DOHH2 (cell line): ENCODE results near the gene LRMDA.

Experiments
- EZH2phosphoT487 ChIP-seq: fragments of 200-600 bp; sonication (generic); IDR thresholded peaks from 2 replicates; pipeline ENCODE4 v1.6.1; 2017; ENCODE audit warnings: borderline replicate concordance, mild to moderate bottlenecking, antibody characterized with exemption, low read length, moderate library complexity, mixed read lengths
- TF ChIP-seq, protein P1 (sequence below): fragments of 200-600 bp; sonication (generic); IDR thresholded peaks from one replicate; pipeline ENCODE4 v1.5.1; 2014; ENCODE audit warnings: antibody characterized with exemption, mild to moderate bottlenecking, low read depth, low read length; ENCODE audit not compliant: poor library complexity, severe bottlenecking

DNA sequence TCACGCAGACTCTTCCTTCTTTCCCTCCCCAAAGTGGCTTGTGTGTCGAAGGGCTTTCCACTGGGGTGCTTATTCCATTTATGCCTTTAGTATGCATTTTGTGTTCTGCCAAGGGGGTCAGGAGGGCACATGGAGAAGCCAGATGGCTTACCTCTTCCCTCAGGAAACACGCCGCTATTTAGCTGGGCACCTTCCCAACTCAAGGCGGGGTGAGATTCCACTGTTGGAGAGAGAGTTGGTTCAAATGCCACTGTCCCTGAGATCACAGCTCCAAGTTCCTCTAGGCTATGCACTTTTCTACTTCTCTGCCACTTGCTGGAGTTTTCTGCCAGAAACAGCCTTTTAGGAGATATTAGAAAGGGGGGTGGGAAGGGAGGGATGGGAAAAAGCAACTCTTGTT, 1091.8 kb downstream of the LRMDA start:
- TF ChIP-seq, protein P1, sequence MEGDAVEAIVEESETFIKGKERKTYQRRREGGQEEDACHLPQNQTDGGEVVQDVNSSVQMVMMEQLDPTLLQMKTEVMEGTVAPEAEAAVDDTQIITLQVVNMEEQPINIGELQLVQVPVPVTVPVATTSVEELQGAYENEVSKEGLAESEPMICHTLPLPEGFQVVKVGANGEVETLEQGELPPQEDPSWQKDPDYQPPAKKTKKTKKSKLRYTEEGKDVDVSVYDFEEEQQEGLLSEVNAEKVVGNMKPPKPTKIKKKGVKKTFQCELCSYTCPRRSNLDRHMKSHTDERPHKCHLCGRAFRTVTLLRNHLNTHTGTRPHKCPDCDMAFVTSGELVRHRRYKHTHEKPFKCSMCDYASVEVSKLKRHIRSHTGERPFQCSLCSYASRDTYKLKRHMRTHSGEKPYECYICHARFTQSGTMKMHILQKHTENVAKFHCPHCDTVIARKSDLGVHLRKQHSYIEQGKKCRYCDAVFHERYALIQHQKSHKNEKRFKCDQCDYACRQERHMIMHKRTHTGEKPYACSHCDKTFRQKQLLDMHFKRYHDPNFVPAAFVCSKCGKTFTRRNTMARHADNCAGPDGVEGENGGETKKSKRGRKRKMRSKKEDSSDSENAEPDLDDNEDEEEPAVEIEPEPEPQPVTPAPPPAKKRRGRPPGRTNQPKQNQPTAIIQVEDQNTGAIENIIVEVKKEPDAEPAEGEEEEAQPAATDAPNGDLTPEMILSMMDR, result no peak
- TF ChIP-seq EZH2phosphoT487, result no peak
